Heart left ventricle (tissue), 13 donors: ENCODE data around the gene PPAN.

Source experiments
- POLR2A ChIP-seq, 2 donors: fragments of 450-650 bp; IDR thresholded peaks; one replicate each; pipeline ENCODE4 v1.6.1; 2017; ENCODE audit warnings: antibody characterized with exemption in 2 of 2, mild to moderate bottlenecking in 2 of 2, moderate library complexity in 2 of 2
- TF ChIP-seq, protein P1 (sequence below), 12 donors: fragments of 200-600 bp; sonication (generic) in 4 of 12; IDR thresholded peaks; one replicate each; pipeline versions ENCODE4 v1.5.0 to v1.8.0; 2018 to 2022; ENCODE audit warnings: antibody characterized with exemption in 12 of 12, mild to moderate bottlenecking in 5 of 12
- donor health status: ischemic (EF 13 %, LVEDD 7.1; RV severe dilation, severe dysfunction).
- donor health status: DM: no; HTN: yes; CAD: no.
- donor health status: DM: no; HTN: no; CAD: no.
- donor health status: ischemic (EF 25% LVEDD 6.9; RV normal size, moderate dysfunction).
- donor health status: ischemic (EF 25% LVEDD 5.7; RV mildly dilated, moderate dysfunction).
- donor health status: ischemic (EF 35%, LVEDD 5.7; RV mildly dilated, moderate dysfunction).
- donor health status: nonischemic (EF 11% LVEDD 7.7; RV severe dilation, severe dysfunction).
- donor health status: DM: yes; HTN: yes; CAD: no.
- donor health status: PGD.
- donor health status: ischemic (EF 29% LVEDD 5.4; RV normal size, mild dysfunction).
- donor health status: nonischemic (EF 23%, LVEDD 6.1; RV moderate dilation, normal function).

DNA sequence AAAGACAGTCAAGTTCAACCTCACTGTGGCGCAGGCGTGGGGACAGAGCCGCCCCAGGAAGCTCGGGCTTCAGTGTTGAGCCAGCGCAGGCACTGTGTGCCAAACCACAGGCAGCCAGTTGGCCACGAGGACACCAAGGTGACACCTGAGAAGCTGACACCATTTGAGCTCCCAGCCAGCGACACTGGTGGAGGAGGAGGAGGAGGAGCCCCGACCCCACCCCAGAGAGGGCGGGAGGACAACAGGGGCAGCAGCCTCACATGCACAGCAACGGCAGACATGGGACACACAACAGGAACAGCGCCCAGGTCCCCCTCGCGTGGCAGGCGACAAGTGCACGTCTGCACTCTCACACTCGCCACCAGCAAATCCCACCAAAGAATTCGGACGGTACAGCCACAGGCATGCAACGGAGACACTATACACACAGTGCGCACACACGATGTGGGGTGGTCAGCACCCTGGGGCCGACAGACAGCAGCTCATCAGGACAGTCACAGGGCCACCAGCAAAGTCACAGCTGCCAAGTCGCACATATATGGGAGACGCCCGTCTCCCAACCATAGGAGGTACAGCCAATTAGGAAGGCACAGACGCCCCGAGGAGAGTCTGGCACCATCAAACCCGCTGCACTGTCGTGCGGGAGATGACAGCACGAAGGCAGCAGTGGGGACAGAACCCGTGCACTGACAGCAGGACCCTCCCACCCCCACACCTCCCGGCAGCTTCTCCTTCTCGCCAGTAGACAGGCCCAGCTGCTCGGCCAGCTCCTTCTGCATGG lies 10.1 kb downstream of the PPAN start:
- TF ChIP-seq, protein P1, sequence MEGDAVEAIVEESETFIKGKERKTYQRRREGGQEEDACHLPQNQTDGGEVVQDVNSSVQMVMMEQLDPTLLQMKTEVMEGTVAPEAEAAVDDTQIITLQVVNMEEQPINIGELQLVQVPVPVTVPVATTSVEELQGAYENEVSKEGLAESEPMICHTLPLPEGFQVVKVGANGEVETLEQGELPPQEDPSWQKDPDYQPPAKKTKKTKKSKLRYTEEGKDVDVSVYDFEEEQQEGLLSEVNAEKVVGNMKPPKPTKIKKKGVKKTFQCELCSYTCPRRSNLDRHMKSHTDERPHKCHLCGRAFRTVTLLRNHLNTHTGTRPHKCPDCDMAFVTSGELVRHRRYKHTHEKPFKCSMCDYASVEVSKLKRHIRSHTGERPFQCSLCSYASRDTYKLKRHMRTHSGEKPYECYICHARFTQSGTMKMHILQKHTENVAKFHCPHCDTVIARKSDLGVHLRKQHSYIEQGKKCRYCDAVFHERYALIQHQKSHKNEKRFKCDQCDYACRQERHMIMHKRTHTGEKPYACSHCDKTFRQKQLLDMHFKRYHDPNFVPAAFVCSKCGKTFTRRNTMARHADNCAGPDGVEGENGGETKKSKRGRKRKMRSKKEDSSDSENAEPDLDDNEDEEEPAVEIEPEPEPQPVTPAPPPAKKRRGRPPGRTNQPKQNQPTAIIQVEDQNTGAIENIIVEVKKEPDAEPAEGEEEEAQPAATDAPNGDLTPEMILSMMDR (IDR thresholded peaks at IDR 0.05) = no peak
- no peak for TF ChIP-seq POLR2A (IDR thresholded peaks at IDR 0.05)
